Measurements from ENCODE around the gene TBC1D25. TPM values are rescaled to one million over a fixed set of nuclear protein-coding genes. Genes with fewer than 3 reads are reported as not detected.
A peak's percentile ranks its signal among the peaks of the same experiment; 100 is the strongest.

The TBC1D25 gene
- polyA plus RNA-seq, 1 of the 3 experiments (the other 2 are of a cell fraction) = 18.4 TPM

DNA sequence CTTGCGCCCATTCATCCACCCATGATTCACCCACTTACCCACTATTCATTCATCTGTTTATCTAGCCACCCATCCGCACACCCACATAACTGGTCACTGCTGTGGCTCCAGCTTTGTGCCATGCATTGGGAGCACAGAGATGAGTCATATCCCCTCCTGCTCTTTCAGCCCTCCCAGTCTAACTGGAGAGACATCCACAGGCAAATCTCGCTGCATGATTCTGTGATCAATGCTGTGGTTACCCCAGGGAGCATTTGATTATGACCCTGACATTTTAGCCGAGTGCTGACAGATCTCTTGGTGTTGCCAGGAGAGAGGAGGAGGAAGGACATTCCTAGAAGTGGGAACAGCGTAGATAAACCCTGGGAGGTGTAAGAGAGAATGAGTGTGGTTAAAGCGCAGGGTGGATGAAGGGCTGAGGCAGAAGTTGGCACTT is 41.1 kb upstream of the TBC1D25 start (continued):
- TF ChIP-seq, protein P1, sequence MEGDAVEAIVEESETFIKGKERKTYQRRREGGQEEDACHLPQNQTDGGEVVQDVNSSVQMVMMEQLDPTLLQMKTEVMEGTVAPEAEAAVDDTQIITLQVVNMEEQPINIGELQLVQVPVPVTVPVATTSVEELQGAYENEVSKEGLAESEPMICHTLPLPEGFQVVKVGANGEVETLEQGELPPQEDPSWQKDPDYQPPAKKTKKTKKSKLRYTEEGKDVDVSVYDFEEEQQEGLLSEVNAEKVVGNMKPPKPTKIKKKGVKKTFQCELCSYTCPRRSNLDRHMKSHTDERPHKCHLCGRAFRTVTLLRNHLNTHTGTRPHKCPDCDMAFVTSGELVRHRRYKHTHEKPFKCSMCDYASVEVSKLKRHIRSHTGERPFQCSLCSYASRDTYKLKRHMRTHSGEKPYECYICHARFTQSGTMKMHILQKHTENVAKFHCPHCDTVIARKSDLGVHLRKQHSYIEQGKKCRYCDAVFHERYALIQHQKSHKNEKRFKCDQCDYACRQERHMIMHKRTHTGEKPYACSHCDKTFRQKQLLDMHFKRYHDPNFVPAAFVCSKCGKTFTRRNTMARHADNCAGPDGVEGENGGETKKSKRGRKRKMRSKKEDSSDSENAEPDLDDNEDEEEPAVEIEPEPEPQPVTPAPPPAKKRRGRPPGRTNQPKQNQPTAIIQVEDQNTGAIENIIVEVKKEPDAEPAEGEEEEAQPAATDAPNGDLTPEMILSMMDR (IDR thresholded peaks at IDR 0.05) = no peak
- TF ChIP-seq SMC3 (IDR thresholded peaks at IDR 0.05; ENCODE audit: low read depth, low read length) (no peak), EZH2phosphoT487 (IDR thresholded peaks at IDR 0.05; ENCODE audit: borderline replicate concordance, low read depth) (no peak), TCF12 (IDR thresholded peaks at IDR 0.05) (peak; percentile 55; the same call in 1 of the 2 replicates), TEAD4 (IDR thresholded peaks at IDR 0.05; ENCODE audit: borderline replicate concordance, insufficient read depth) (no peak), JUND (IDR thresholded peaks at IDR 0.05) (peak; percentile 71), NFIC (IDR thresholded peaks at IDR 0.05; ENCODE audit: borderline replicate concordance) (peak; percentile 20; the same call in 1 of the 2 replicates), CHD2 (IDR thresholded peaks at IDR 0.05; ENCODE audit: low read length, partially characterized antibody) (no peak)
- TF ChIP-seq, protein P2, sequence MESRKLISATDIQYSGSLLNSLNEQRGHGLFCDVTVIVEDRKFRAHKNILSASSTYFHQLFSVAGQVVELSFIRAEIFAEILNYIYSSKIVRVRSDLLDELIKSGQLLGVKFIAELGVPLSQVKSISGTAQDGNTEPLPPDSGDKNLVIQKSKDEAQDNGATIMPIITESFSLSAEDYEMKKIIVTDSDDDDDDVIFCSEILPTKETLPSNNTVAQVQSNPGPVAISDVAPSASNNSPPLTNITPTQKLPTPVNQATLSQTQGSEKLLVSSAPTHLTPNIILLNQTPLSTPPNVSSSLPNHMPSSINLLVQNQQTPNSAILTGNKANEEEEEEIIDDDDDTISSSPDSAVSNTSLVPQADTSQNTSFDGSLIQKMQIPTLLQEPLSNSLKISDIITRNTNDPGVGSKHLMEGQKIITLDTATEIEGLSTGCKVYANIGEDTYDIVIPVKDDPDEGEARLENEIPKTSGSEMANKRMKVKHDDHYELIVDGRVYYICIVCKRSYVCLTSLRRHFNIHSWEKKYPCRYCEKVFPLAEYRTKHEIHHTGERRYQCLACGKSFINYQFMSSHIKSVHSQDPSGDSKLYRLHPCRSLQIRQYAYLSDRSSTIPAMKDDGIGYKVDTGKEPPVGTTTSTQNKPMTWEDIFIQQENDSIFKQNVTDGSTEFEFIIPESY (IDR thresholded peaks at IDR 0.05; ENCODE audit: borderline replicate concordance, low read depth) = no peak

DNA sequence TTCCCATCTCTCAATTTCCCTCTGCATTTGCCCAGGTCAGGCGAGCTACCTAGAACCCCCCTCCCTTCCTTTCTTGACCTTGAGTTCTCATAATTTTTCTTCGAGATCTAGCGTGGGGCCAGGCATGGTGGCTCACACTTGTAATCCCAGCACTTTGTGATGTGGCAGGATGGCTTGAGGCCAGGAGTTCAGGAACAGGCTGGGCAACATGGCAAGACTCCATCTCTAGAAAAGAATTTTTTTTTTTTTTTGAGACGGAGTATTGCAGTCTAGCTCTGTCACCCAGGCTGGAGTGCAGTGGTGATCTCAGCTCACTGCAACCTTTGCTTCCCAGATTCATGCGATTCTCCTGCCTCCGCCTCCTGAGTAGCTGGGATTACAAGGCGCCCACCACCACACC is 35.3 kb upstream of the TBC1D25 start:
- WGBS (ENCODE audit: low lambda C conversion rate) = 41% methylated on average over 7 of the region's 7 CpGs
- H3K27me3 ChIP-seq (ENCODE audit: insufficient read depth) = no peaks in the 10 kb centered on the region; the same call in 1 of the 2 replicates
- no peaks in the 10 kb centered on the region for H4K20me1 ChIP-seq (ENCODE audit: insufficient read depth)
- H3K4me3 ChIP-seq (ENCODE audit: low read depth in 2 of 2, low read length in 1 of 2) = no peak overlapping the region
- TF ChIP-seq JUND (IDR thresholded peaks at IDR 0.05) = no peak
- H3K9me2 ChIP-seq = no peaks in the 10 kb centered on the region
- H3K36me3 ChIP-seq (replicated peaks in 1 of 2; ENCODE audit: control insufficient read depth in 1 of 2, insufficient read depth in 2 of 2, low read length in 1 of 2) = no peaks in the 10 kb centered on the region
- H3K9me3 ChIP-seq = no peaks in the 10 kb centered on the region
- no peak for DNase-seq
- no peak overlapping the region for H3K9ac ChIP-seq
- no peak overlapping the region for H2AFZ ChIP-seq (ENCODE audit: low read depth)
- ChIA-PET CTCF (no interaction called here), POLR2A (no interaction called here)
- H3F3A ChIP-seq (replicated peaks; ENCODE audit: insufficient read depth) = no peaks in the 10 kb centered on the region
- H3K27ac ChIP-seq (ENCODE audit: low read depth in 2 of 2, low read length in 1 of 2) = no peak overlapping the region
- no peak overlapping the region for H3K4me2 ChIP-seq
- no peaks in the 10 kb centered on the region for H3K79me2 ChIP-seq (ENCODE audit: insufficient read depth)
- H3K4me1 ChIP-seq (ENCODE audit: control insufficient read depth in 1 of 2, insufficient read depth in 2 of 2, low read depth in 1 of 2, low read length in 1 of 2) = no peaks in the 10 kb centered on the region

DNA sequence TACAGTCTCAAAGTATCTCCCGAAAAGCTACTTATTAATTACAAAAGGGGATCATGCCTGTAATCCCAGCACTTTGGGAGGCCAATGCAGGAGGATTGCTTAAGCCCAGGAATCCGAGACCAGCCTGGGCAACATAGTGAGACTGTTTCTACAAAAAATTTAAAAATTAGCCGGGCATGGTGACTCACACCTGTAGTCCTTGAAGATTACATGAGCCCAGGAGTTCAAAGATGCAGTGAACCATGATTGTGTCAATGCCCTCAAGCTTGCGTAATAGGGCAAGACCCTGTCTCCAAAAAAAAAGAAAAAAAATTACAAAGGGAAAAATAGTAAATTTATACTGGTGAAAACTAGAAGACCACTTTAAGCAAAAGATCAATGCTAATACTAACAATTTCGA is 34.0 kb upstream of the TBC1D25 start:
- Histone ChIP-seq H3F3A (replicated peaks; ENCODE audit: insufficient read depth) (no peaks in the 10 kb centered on the region), H2AFZ (ENCODE audit: low read depth) (no peak overlapping the region), H3K4me1 (ENCODE audit: control insufficient read depth in 1 of 2, insufficient read depth in 2 of 2, low read depth in 1 of 2, low read length in 1 of 2) (peaks cover 0 to 7% of the 10 kb centered on the region in 2 experiments; a peak in 1 of 4 replicates), H3K9me2 (no peaks in the 10 kb centered on the region), H3K27ac (ENCODE audit: low read depth in 2 of 2, low read length in 1 of 2) (no peak overlapping the region), H3K4me3 (ENCODE audit: low read depth in 2 of 2, low read length in 1 of 2) (no peak overlapping the region), H3K4me2 (no peak overlapping the region), H3K27me3 (ENCODE audit: insufficient read depth) (no peaks in the 10 kb centered on the region; the same call in 1 of the 2 replicates), H3K79me2 (ENCODE audit: insufficient read depth) (no peaks in the 10 kb centered on the region), H4K20me1 (ENCODE audit: insufficient read depth) (no peaks in the 10 kb centered on the region), H3K9me3 (no peaks in the 10 kb centered on the region), H3K36me3 (replicated peaks in 1 of 2; ENCODE audit: control insufficient read depth in 1 of 2, insufficient read depth in 2 of 2, low read length in 1 of 2) (no peaks in the 10 kb centered on the region), H3K9ac (no peak overlapping the region)
- DNase-seq = no peak
- CTCF ChIA-PET = interaction anchor here (0.9 kb wide), 1 partner anchor 11 kb away, joined by 3 read pairs; no protein-coding TSS in a partner anchor
- POLR2A ChIA-PET = no interaction called here
- 33% methylated on average over 5 of the region's 5 CpGs for WGBS (ENCODE audit: low lambda C conversion rate)
- TF ChIP-seq NRF1 (IDR thresholded peaks at IDR 0.05; ENCODE audit: low read depth, low read length) (no peak), TEAD4 (IDR thresholded peaks at IDR 0.05; ENCODE audit: borderline replicate concordance, insufficient read depth) (no peak), POLR2AphosphoS5 (IDR thresholded peaks at IDR 0.05; ENCODE audit: low read depth, low read length) (no peak), SIN3A (IDR thresholded peaks at IDR 0.05; ENCODE audit: borderline replicate concordance, low read depth, low read length) (no peak), GATA2 (CRISPR knock-in tag; IDR thresholded peaks at IDR 0.05) (no peak), EP300 (IDR thresholded peaks at IDR 0.05; ENCODE audit: borderline replicate concordance in 1 of 2, low read depth in 1 of 2, low read length in 1 of 2) (no peak), RFX5 (IDR thresholded peaks at IDR 0.05; ENCODE audit: low read length) (no peak), TCF12 (IDR thresholded peaks at IDR 0.05) (no peak), RAD21 (IDR thresholded peaks at IDR 0.05; ENCODE audit: low read length) (no peak), SMC3 (IDR thresholded peaks at IDR 0.05; ENCODE audit: low read depth, low read length) (no peak), ELF1 (IDR thresholded peaks at IDR 0.05) (no peak), YY1 (IDR thresholded peaks at IDR 0.05; ENCODE audit: low read depth) (no peak), JUND (IDR thresholded peaks at IDR 0.05) (no peak)
- TF ChIP-seq, protein P3, sequence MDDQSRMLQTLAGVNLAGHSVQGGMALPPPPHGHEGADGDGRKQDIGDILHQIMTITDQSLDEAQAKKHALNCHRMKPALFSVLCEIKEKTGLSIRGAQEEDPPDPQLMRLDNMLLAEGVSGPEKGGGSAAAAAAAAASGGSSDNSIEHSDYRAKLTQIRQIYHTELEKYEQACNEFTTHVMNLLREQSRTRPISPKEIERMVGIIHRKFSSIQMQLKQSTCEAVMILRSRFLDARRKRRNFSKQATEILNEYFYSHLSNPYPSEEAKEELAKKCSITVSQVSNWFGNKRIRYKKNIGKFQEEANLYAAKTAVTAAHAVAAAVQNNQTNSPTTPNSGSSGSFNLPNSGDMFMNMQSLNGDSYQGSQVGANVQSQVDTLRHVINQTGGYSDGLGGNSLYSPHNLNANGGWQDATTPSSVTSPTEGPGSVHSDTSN (IDR thresholded peaks at IDR 0.05) = no peak
- TF ChIP-seq, protein P4, sequence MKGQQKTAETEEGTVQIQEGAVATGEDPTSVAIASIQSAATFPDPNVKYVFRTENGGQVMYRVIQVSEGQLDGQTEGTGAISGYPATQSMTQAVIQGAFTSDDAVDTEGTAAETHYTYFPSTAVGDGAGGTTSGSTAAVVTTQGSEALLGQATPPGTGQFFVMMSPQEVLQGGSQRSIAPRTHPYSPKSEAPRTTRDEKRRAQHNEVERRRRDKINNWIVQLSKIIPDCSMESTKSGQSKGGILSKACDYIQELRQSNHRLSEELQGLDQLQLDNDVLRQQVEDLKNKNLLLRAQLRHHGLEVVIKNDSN (IDR thresholded peaks at IDR 0.05; ENCODE audit: borderline replicate concordance, low read depth) = no peak
- TF ChIP-seq, protein P5, sequence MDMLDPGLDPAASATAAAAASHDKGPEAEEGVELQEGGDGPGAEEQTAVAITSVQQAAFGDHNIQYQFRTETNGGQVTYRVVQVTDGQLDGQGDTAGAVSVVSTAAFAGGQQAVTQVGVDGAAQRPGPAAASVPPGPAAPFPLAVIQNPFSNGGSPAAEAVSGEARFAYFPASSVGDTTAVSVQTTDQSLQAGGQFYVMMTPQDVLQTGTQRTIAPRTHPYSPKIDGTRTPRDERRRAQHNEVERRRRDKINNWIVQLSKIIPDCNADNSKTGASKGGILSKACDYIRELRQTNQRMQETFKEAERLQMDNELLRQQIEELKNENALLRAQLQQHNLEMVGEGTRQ (IDR thresholded peaks at IDR 0.05; ENCODE audit: borderline replicate concordance, low read depth, low read length) = no peak
